ENCODE data around the gene MICAL3. TPM values are rescaled to one million over a fixed set of nuclear protein-coding genes. Genes with fewer than 3 reads are reported as not detected.

MICAL3 gene
- total RNA-seq, 1 experiment from 2014 or later, result 47.1 TPM

- ChIA-PET POLR2A (no interaction called here), CTCF (no interaction called here)
- H3K36me3 ChIP-seq (ENCODE audit: control insufficient read depth, insufficient read depth, low read length), result no peaks in the 10 kb centered on the region
- H3K27me3 ChIP-seq (ENCODE audit: control insufficient read depth, insufficient read depth, low read length), result no peaks in the 10 kb centered on the region
- no peaks in the 10 kb centered on the region for H3K9me3 ChIP-seq (ENCODE audit: control insufficient read depth, insufficient read depth, low read depth, low read length)
- in situ Hi-C loops (cut with HindIII; ENCODE audit: low pct_unique_long_range_greater_than_20kb, low sequenced_read_pairs), result no loop called here
- no peaks in the 10 kb centered on the region for H3K4me1 ChIP-seq (ENCODE audit: control insufficient read depth, insufficient read depth, low read length)
- TF ChIP-seq POLR2AphosphoS5 (IDR thresholded peaks at IDR 0.05; ENCODE audit: low read depth, low read length) (no peak), REST (IDR thresholded peaks at IDR 0.05; ENCODE audit: insufficient read depth in 1 of 2, low read depth in 2 of 2, low read length in 1 of 2) (no peak), SIN3A (IDR thresholded peaks at IDR 0.05; ENCODE audit: borderline replicate concordance, insufficient read depth, low read depth, low read length) (no peak), TCF7L2 (IDR thresholded peaks at IDR 0.05; ENCODE audit: low read depth, low read length) (no peak), CTCF (IDR thresholded peaks at IDR 0.05) (no peak)
- DNase-seq (ENCODE audit: low read depth, low spot score) (no peak), ATAC-seq (no peak)
- no peak overlapping the region for H3K27ac ChIP-seq (ENCODE audit: low read length)
- BruUV-seq (replicated peaks), result no TSS peak
- intact Hi-C loops (cut with micrococcal nuclease; ENCODE audit: unreplicated experiment), result no loop called here
- no peak overlapping the region for H3K4me3 ChIP-seq (ENCODE audit: low read depth in 2 of 2, low read length in 2 of 2)
Measured at GRCh38 chr22:17794726-17795542, 229.4 kb downstream of the MICAL3 start.

GRCh38 chr22:17792854-17793434 lies 231.4 kb downstream of the MICAL3 start:
- TF ChIP-seq CTCF (IDR thresholded peaks at IDR 0.05), result no peak
- no peak for TF ChIP-seq REST (IDR thresholded peaks at IDR 0.05; ENCODE audit: insufficient read depth in 1 of 2, low read depth in 2 of 2, low read length in 1 of 2)
- no peak for TF ChIP-seq POLR2AphosphoS5 (IDR thresholded peaks at IDR 0.05; ENCODE audit: low read depth, low read length)
- TF ChIP-seq TCF7L2 (IDR thresholded peaks at IDR 0.05; ENCODE audit: low read depth, low read length), result no peak
- TF ChIP-seq SIN3A (IDR thresholded peaks at IDR 0.05; ENCODE audit: borderline replicate concordance, insufficient read depth, low read depth, low read length), result no peak
- Histone ChIP-seq H3K36me3 (ENCODE audit: control insufficient read depth, insufficient read depth, low read length) (no peaks in the 10 kb centered on the region), H3K27ac (ENCODE audit: low read length) (no peak overlapping the region), H3K9me3 (ENCODE audit: control insufficient read depth, insufficient read depth, low read depth, low read length) (no peaks in the 10 kb centered on the region), H3K4me3 (ENCODE audit: low read depth in 2 of 2, low read length in 2 of 2) (no peak overlapping the region), H3K4me1 (ENCODE audit: control insufficient read depth, insufficient read depth, low read length) (no peaks in the 10 kb centered on the region), H3K27me3 (ENCODE audit: control insufficient read depth, insufficient read depth, low read length) (no peaks in the 10 kb centered on the region)
- intact Hi-C loops (cut with micrococcal nuclease; ENCODE audit: unreplicated experiment), result no loop called here
- BruUV-seq (replicated peaks), result no TSS peak
- DNase-seq (ENCODE audit: low read depth, low spot score), result no peak
- ChIA-PET POLR2A (interaction anchor here (0.6 kb wide), 1 partner anchor 106 kb away, joined by 4 read pairs; no protein-coding TSS in a partner anchor), CTCF (no interaction called here)
- no peak for ATAC-seq
- in situ Hi-C loops (cut with HindIII; ENCODE audit: low pct_unique_long_range_greater_than_20kb, low sequenced_read_pairs), result no loop called here

Measured in Panc1 (cell line).